Measurements from ENCODE around the gene NR3C1. TPM values are rescaled to one million over a fixed set of nuclear protein-coding genes. Genes with fewer than 3 reads are reported as not detected.

NR3C1 gene
- total and polyA plus RNA-seq, 2 of the 4 experiments (the other 2 are of a cell fraction), result 13.7 to 77.4 TPM

DNA sequence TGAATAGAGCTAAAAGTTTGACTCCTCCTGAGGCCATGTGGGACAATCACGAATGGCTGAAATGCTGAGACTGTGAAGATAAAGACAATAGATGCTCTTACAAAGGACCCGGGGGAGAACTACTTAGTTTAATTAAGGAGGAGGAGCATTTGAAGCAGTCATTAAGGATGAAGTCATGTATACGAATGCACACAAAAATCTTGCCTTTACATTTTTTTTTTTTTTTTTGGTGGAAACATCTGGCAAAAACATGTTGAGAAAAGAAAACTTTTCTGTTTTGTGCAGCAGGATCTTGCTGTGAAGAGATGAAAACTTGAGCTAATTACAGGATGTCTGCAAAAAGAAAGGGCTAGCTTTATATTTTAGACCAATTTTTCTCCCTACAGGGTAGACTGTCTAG, 42.3 kb upstream of the NR3C1 start:
- no peak overlapping the region for H2AK9ac ChIP-seq (replicated peaks; ENCODE audit: low read depth, low read length, poor library complexity)
- H3K9ac ChIP-seq (ENCODE audit: low read depth, low read length), result no peak overlapping the region
- no peak overlapping the region for H2BK120ac ChIP-seq (ENCODE audit: low read depth, low read length)
- no peak overlapping the region for H2BK15ac ChIP-seq (ENCODE audit: low read depth, low read length)
- no peak overlapping the region for H3K4ac ChIP-seq (ENCODE audit: low read depth, low read length)
- H3K9me3 ChIP-seq (ENCODE audit: control insufficient read depth, insufficient read depth, low read length), result no peaks in the 10 kb centered on the region
- H4K91ac ChIP-seq (ENCODE audit: insufficient read depth, low read depth, low read length), result no peak overlapping the region
- no peak overlapping the region for H4K8ac ChIP-seq (ENCODE audit: low read depth in 2 of 2, low read length in 2 of 2)
- no peak overlapping the region for H2BK20ac ChIP-seq (ENCODE audit: low read depth, low read length)
- no peak overlapping the region for H3K23ac ChIP-seq (ENCODE audit: low read depth, low read length)
- no peak overlapping the region for H3K14ac ChIP-seq (replicated peaks; ENCODE audit: low read depth, low read length)
- H3K36me3 ChIP-seq (ENCODE audit: control insufficient read depth, insufficient read depth, low read length), result no peaks in the 10 kb centered on the region
- peaks cover 4% of the 10 kb centered on the region for H3K4me1 ChIP-seq (ENCODE audit: control insufficient read depth, insufficient read depth, low read length)
- no peak overlapping the region for H4K5ac ChIP-seq (ENCODE audit: low read depth, low read length)
- 67% methylated on average over 1 of the region's 3 CpGs; no CpG with 5 or more reads in 1 of the 2 experiments for WGBS, 2 experiments (ENCODE audit: extremely low coverage in 2 of 2, insufficient read length in 1 of 2)
- H4K20me1 ChIP-seq (ENCODE audit: insufficient read depth, low read length), result no peaks in the 10 kb centered on the region
- no peak overlapping the region for H2BK5ac ChIP-seq (ENCODE audit: low read depth, low read length, poor library complexity, severe bottlenecking)
- H3K56ac ChIP-seq (ENCODE audit: extremely low read depth, insufficient read depth, low read length), result no peak overlapping the region
- ChIA-PET POLR2A (ENCODE audit: unreplicated experiment) (interaction anchor here (0.7 kb wide), 1 partner anchor 426 kb away, joined by 4 read pairs; no protein-coding TSS in a partner anchor), CTCF (no interaction called here)
- no peak overlapping the region for H3K27ac ChIP-seq (ENCODE audit: insufficient read depth, low read length)
- intact Hi-C loops (cut with micrococcal nuclease) (no loop called here), dilution Hi-C loops (cut with HindIII; ENCODE audit: low sequenced_read_pairs, unreplicated experiment) (no loop called here), in situ Hi-C loops (cut with MboI; ENCODE audit: low sequenced_read_pairs) (no loop called here)
- H2AFZ ChIP-seq (replicated peaks; ENCODE audit: low read length, poor library complexity), result no peak overlapping the region
- H3K4me2 ChIP-seq (ENCODE audit: low read depth, low read length), result no peak overlapping the region
- H3K18ac ChIP-seq (ENCODE audit: low read depth, low read length), result no peak overlapping the region
- DNase-seq (peak; percentile 24), ATAC-seq (ENCODE audit: low read depth) (no peak)
- BruUV-seq (replicated peaks), result no TSS peak
- no peaks in the 10 kb centered on the region for H3K27me3 ChIP-seq (ENCODE audit: control insufficient read depth, insufficient read depth, low read length)
- H3K9me1 ChIP-seq (ENCODE audit: insufficient read depth, low read length), result 0 out of 2 replicates have a peak, but pooled peaks cover 4% of the 10 kb centered on the region
- H3K4me3 ChIP-seq (ENCODE audit: insufficient read depth, low read depth, low read length), result no peak overlapping the region
- H2AK5ac ChIP-seq (ENCODE audit: low read depth, low read length), result no peak overlapping the region
- no peak for TF ChIP-seq SMC3 (IDR thresholded peaks at IDR 0.05; ENCODE audit: low read depth, low read length)
- TF ChIP-seq RFX5 (IDR thresholded peaks at IDR 0.05; ENCODE audit: low read depth, low read length), result no peak
- no peak for TF ChIP-seq RAD21 (IDR thresholded peaks at IDR 0.05; ENCODE audit: low read length)
- no peak for TF ChIP-seq CEBPB (IDR thresholded peaks at IDR 0.05; ENCODE audit: low read depth, low read length)
- TF ChIP-seq FOS (IDR thresholded peaks at IDR 0.05; ENCODE audit: low read depth, low read length), result no peak
- no peak for TF ChIP-seq MXI1 (IDR thresholded peaks at IDR 0.05; ENCODE audit: borderline replicate concordance, low read depth, low read length)
- no peak for TF ChIP-seq BHLHE40 (IDR thresholded peaks at IDR 0.05; ENCODE audit: low read depth, low read length)
- no peaks in the 10 kb centered on the region for H3K79me1 ChIP-seq (ENCODE audit: low read depth in 1 of 2, low read length in 2 of 2)
